Bronchial epithelial cell (primary cell): ENCODE results near the gene AFAP1L2. TPM values are rescaled to one million over a fixed set of nuclear protein-coding genes. Genes with fewer than 3 reads are reported as not detected.

Source experiments
- DNase-seq: peaks from one replicate; pipeline ENCODE4 v3.0.0-alpha.2; 2010; ENCODE audit warnings: low read depth
- FAIRE-seq: peaks from 2 replicates; lab custom pipeline; 2011; peaks lifted over from hg19 to GRCh38; lab: Jason Lieb, UNC
- H3K27me3 ChIP-seq: 2 replicates; pipeline ENCODE4 v1.5.1; 2011; ENCODE audit warnings: low read length; ENCODE audit not compliant: control insufficient read depth, insufficient read depth
- H3K36me3 ChIP-seq: 2 replicates; pipeline ENCODE4 v1.5.1; 2011; ENCODE audit warnings: low read length; ENCODE audit not compliant: control insufficient read depth, insufficient read depth
- H3K4me3 ChIP-seq: 2 replicates; pipeline ENCODE4 v1.5.1; 2011; ENCODE audit warnings: mild to moderate bottlenecking, low read depth, low read length, control low read depth
- CTCF ChIP-seq: IDR thresholded peaks from 2 replicates; pipeline ENCODE4 v1.5.1; 2011; ENCODE audit warnings: mild to moderate bottlenecking, moderate library complexity, low read length, control low read depth, inconsistent platforms; ENCODE audit not compliant: insufficient read depth, severe bottlenecking
- total RNA-seq: library from RNA; depleted of rRNA; stranded (reverse); fragments of >200 nt; gene quantifications from 2 replicates; pipeline ENCODE4 v1.2.1, GENCODE V29; 2014

AFAP1L2 gene
- total RNA-seq, 1 donor from 2014 or later = 6.8 TPM

- Histone ChIP-seq H3K27me3 (no peaks in the 10 kb centered on the region), H3K36me3 (no peaks in the 10 kb centered on the region), H3K4me3 (no peak overlapping the region)
- DNase-seq (no peak), FAIRE-seq (no peak)
- no peak for TF ChIP-seq CTCF
Measured at GRCh38 chr10:114276671-114277070, 127.6 kb downstream of the AFAP1L2 start.

GRCh38 chr10:114276066-114276465 is 128.2 kb downstream of the AFAP1L2 start:
- H3K27me3 ChIP-seq = no peaks in the 10 kb centered on the region
- TF ChIP-seq CTCF = no peak
- no peak overlapping the region for H3K4me3 ChIP-seq
- no peak for FAIRE-seq
- H3K36me3 ChIP-seq = no peaks in the 10 kb centered on the region
- no peak for DNase-seq

DNA sequence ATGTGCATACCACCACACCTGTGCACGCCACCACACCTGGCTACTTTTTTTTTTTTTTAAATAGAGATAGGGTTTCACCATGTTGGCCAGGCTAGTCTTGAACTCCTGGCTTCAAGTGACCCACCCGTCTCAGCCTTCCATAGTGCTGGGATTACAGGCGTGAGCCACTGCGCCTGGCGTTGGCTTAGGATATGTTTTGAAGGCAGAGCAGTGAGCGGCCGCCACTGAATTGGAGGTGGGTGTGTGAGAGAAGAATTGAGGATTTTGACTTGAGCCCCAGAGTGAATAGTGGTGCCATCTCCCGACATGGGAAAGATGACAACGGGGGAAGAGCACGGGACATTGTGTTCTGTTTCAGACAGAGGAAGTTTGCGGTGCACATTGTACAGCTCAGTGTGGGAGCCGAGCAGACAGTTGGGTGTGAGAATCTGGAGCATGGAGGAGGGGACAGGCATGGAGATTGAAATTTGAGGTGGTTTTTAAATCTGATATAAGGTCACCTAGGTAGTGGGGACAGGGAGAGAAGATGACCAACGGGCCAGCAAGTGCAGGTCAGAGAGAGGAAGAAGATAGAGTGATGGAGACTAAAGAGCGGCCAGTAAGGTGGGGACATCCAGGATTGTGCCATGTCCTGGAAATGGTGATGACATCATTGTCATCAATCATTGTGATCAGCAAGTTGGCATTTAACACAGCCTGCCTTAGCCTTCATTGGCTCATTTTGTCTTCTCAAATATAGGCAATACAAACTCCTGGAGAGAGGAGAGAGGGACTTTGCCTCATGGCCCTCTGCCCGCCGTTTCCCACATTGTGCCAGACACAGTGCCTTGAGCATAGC is 129.5 kb downstream of the AFAP1L2 start:
- DNase-seq (no peak), FAIRE-seq (peak; percentile 40)
- no peaks in the 10 kb centered on the region for H3K27me3 ChIP-seq
- no peak for TF ChIP-seq CTCF
- H3K36me3 ChIP-seq = no peaks in the 10 kb centered on the region
- H3K4me3 ChIP-seq = no peak overlapping the region

DNA sequence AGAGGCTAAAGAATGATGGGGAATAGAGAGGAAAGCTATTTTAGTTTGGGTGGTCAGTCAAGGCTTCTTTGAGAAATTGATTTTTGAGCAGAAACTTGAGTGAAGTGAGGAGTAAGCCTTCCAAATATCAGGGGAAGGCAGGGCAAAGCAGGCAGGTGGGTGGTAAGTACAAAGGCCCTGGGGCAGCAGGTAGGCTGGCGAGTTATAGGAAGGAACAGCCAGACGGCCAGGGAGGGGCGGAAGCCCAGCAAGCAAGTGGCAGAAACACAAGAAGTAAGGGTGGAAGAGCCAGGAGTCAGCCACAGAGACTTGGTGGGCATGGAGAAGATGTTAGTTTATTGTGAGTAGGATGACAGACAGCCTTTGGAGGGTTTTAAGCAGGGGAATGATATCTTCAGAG is 130.4 kb downstream of the AFAP1L2 start:
- no peak for DNase-seq
- TF ChIP-seq CTCF = no peak
- H3K27me3 ChIP-seq = no peaks in the 10 kb centered on the region
- no peak for FAIRE-seq
- no peak overlapping the region for H3K4me3 ChIP-seq
- no peaks in the 10 kb centered on the region for H3K36me3 ChIP-seq

GRCh38 chr10:114272696-114273095 is 131.6 kb downstream of the AFAP1L2 start:
- no peaks in the 10 kb centered on the region for H3K36me3 ChIP-seq

More at GRCh38 chr10:114272696-114273095, 131.6 kb downstream of the AFAP1L2 start:
- DNase-seq = no peak
- Histone ChIP-seq H3K4me3 (no peak overlapping the region), H3K27me3 (no peaks in the 10 kb centered on the region)
- no peak for FAIRE-seq
- no peak for TF ChIP-seq CTCF
